Activated CD8-positive, alpha-beta memory T cell treated with anti-CD3 and anti-CD28 coated beads, Interleukin-2, amount 50 U/mL, for 24 hours (primary cell): ENCODE data around the gene MAP3K3.
"Not testable (repeated sequence)": the region's sequence is repeated elsewhere in the genome, so short reads cannot be mapped to it uniquely, and the experiment has no call there.

Experiments used
- DNase-seq: peaks from one replicate; pipeline ENCODE4 v3.0.0-alpha.2; 2020; ENCODE audit errors: extremely low read depth

Gene MAP3K3

DNA sequence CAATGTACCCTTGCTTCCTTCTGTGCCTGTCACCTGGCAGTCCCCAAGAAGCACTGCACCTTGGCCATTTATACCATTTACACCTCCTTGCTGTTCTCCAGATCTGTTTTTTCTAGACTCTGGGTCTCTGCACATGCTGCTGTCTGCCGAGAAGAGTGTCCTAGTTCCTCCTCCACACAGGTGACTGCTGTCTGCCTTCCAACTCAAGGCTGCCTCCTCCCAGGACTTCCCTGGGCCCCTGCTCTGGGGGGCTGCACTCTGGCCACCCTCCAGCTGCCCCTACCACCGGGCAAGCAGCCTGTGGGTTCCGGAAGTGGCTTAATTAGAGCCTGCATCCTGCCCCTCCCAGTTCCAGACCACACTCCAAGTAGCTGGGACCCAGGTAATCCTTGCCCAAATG lies 83.4 kb downstream of the MAP3K3 start:
- DNase-seq, result no peak

DNA sequence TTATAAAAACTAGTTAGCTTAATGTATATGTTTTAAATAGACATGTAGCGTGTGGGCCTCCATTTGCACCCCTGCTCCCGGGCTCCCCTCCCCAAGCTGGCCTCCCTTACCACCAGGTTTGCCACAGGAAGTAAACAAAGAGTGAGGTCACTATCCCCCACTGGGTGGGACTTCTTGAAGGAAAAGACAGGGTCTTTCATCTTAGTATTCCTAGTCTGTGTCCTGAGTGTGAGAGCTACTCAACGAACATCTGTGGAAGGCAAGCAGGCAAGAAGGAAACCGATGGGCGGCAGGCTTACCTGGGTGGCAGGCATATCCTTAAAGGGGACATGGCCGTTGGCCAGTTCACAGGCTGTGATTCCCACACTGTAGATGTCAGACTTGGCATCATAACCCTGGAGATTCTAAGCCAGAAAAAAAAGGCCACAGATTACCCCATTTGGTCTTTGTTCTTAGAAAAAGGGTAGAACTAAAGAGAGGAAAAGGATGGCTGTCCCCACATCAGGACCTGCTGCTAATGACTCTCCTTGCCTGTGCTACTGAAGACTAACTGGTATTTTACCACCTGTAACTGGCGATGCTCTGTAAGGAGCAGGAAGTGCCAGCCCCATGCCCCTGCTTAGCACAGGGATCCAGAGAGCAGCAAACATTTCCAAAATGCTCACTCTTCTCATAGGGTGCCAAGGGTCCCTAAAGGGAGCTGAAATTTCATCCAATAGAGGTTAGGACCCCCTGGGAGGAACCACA lies 84.3 kb downstream of the MAP3K3 start:
- DNase-seq, result no peak

DNA sequence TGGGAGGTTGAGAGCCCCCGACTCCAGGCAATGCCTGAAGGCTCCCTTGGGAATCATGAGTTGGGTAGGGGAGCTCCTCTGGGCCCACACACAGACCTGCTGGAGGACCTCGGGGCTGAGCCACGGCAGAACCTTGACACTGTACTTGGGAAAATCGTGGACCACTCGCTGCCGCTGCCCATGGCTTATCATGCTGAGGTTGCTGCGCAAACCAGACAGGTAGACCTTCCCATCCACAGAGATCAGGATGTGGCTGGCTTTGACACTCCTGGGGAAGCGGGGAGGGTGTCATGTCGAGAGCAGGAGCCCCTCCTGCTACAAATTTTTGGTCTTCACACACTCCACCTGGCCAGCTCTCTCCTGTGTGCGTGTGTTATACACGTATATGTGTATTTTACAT lies 84.9 kb downstream of the MAP3K3 start:
- DNase-seq, result no peak

DNA sequence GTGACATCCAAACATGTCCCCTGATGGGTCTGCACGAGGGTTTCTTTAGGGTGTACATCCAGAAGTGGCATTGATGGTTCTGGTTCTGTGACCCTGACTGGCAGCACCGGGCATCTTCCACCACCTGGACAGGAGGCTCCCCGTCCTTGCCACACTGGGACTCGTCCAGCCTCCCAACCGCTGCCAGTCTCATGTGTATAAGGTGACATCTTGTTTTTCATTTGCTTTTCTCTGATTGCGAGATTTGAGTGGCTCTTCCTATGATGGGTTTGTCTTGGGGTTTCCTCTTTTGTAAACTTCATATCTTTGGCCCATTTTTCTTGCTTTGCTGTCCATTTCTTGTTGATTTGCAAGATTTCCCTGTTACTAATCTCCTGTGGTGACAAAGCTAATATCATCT lies 86.9 kb downstream of the MAP3K3 start:
- no peak for DNase-seq

DNA sequence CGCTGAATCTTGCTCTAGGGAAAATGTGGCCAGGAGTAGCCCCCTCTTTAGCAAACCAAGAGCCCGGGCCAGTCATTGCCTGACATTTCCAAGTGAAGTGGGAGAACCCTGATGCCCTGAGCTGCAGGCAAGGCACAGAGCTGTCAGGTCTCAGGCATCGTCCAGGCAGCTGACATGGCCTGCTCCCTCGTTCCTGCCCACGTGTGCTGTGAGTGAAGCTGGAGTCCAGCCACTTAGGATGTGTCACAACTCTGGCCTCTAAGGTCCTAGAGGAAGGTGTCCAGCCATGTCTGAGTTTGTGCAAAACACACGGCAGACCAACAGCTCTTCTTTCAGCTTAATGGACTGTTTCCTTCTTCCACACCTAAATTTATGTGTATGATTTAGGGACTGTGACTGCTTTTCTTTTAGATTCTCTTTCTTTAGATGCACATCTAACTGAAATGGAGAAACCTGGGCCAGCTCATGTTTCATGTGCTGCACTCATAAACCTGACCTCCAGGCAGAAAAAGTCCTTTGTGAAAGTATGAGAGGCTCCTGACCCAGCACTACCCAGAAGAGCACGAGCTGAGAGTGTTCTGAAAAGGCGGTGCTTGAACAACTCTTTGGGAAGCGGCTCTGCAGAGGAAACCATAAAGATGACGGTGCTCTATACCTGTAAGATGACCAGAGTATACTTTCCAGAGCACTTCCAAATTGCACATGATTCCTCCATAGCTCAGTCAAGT lies 92.5 kb downstream of the MAP3K3 start:
- DNase-seq, result no peak

DNA sequence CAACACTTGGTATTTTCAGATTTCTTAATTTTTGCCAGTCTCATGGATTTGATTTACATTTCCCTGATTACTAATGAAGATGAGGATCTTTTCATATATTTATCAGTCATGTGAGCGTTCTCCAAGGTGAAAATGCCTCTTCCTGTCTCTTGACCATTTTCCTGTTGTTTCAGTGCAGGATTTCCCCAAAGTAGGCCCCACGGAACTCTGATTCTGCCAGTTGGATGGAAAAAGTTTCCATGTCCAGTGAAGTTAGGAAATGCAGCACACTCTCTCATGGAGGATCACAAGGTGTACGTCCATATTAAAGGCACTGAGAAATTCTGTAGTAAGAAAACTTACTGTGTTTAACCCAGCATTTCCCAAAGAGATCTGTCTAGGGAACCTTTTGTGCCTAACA lies 94.2 kb downstream of the MAP3K3 start:
- no peak for DNase-seq

DNA sequence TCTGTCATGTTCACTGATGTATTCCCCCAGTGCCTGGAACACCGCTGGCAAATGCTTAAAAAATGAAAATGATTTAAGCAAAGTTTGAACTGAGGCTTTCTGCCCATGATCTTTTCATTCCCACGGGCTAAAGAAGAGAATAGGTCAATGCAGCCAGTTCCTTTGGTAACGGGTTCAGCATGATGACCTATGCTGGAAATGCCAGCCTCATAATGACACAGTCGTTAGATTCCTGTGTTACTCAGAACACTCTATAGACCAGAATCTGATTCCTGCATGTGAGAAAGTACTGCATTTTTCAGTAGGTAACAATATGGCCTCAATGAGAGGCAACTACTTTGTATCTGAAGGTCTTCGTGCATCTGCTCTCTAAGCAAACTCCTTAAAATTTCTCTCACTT lies 96.8 kb downstream of the MAP3K3 start:
- DNase-seq, result no peak

DNA sequence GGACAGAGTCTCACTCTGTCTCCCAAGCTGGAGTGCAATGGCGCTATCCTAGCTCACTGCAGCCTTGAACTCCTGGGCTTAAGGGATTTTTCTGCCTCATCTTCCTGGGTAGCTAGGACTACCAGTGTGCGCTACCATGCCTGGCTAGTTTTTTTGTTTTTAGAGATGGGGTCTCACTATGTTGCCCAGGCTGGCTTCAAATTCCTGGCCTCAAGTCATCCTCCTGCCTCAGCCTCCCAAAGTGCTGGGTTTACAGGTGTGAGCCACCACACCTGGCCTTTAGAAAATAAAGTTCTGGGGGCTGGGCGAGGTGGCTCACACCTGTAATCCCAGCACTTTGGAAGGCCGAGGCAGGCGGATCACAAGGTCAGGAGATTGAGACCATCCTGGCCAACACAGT lies 98.0 kb downstream of the MAP3K3 start:
- not testable (repeated sequence) for DNase-seq

DNA sequence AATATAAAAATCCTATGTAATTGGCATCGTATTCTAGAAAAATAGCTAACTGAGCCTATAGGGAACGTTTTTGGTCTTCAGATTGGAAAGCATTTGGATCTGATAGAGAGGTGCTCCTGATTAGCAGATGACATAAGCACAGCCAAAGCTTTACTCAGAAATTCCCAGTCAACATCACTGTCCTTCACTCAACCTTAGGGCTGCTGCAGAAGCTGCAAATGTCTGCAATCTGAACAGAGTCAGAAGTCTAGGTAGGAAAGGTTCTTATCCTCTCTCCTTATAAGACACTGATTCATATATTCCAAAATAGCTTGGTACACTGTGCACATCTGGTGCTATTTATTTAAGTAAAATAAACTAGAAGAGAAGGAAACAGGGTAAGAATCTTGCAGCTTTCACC lies 100.2 kb downstream of the MAP3K3 start:
- DNase-seq, result no peak

DNA sequence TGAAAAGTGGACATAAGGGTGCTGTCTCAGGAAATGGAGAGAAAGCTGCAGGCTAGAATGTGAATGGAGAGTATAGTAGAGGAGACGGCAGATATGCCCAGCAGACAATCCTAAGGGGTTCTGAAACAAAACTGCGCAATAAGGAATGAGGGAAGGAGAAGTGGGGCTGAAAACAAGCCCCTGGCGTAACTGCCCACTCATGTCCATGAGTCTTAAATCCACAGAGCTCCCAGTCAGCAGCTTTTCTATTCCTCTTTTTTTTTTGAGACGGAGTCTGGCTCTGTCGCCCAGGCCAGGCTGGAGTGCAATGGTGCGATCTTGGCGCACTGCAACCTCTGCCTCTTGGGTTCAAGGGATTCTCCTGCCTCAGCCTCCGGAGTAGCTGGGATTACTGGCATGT lies 113.5 kb downstream of the MAP3K3 start:
- DNase-seq, result no peak

DNA sequence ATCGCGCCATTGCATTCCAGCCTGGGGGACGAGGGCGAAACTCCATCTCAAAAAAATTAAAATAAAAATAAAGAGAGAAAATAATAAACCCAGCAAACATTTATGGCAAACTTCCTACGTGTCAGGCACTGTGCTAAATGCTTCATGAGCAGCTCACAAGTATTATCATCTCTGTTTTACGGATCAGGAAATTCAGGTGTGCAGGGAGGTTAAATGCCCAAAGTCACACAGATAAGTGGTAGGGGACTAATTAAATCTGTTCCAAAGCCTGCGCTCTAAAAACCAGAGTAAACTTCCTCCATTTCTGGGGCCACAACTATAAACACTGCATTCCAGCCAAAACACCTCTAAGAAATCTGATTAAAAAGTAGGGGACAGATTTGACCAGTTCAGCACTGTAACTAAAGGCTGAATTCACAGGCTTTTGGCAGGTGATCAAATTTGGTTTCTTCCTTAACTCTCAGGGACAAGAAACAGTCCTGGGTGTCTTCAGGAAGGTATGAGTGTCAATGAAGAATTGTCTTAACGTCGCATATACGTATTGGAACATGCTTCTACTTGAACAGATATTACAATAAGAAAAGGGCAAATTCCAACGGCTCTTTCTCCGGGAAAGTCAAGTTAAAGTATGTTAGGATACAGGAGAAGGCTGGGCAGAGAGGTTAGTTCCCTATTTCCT lies 118.4 kb downstream of the MAP3K3 start:
- no peak for DNase-seq

DNA sequence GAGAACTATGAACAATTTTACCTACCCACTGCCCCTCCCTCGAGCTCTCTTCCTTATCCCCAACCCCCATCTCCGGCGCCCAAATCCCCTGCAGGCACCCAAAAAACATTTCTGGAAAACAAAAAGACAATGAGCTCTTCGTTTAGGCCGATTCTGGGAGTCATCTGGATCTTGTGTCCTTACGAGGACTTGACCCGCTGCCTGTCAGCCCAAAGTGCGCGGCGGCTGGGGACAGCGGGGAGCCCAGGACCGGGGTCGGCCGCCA lies 118.9 kb downstream of the MAP3K3 start:
- DNase-seq, result no peak

DNA sequence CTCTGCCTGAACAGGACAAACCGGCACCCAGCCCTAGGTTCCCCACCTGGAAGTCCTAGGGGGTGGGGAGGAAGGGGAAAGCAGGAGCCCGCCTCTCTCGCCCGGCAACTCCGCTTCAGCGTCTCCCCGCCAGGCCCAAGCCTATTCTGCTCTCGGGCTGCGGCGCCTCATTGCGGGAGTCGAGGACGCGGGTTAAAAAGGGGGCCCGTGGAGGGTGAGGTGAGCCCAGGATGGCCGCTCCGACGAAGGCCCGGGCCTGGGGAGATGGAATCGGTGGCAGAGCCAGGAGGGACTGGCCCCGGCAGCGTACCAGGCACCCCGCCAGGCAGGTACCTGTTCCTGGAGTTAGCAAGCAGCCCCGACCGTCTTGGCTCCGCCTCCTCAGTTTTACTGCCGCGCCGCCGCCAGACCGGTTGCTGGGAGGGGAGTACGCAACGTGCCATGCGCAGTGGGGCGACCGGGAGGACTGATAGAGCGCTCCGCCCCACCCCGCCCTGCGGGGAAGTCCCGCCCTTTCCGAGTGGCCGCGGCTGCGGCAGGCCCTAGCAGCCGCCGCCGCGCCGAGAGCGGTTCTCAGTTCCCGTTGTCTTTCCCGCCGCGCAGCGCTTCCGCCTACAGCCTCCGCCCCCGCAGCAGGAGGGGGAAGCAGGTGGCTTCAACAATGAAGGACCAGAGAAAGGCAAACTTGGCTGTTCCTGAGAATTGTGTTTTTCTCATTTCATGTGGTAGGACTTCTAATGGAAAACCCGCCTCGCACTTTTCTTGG lies 119.4 kb downstream of the MAP3K3 start, which contains the start of gene STRADA:
STRADA (minus strand) TSS at position 392 of the 766 bp plus-strand sequence. CDS start 13,430 bp downstream, outside the sequence.
- peak; percentile 96 for DNase-seq
